Fibroblast of lung (primary cell): ENCODE results near the gene KLHL2. TPM values are rescaled to one million over a fixed set of nuclear protein-coding genes. Genes with fewer than 3 reads are reported as not detected.
A peak's percentile ranks its signal among the peaks of the same experiment; 100 is the strongest.

Source experiments
- DNase-seq, 2 donors: peaks; one replicate each; pipeline versions ENCODE4 v3.0.0 to v3.0.0-alpha.2; 2010; ENCODE audit warnings: low read depth in 2 of 2
- H2AFZ ChIP-seq: 2 replicates; pipeline ENCODE4 v1.5.1; 2012; ENCODE audit warnings: low read length, control low read depth, inconsistent platforms
- H3K27ac ChIP-seq: 2 replicates; pipeline ENCODE4 v1.5.1; 2011; ENCODE audit warnings: low read length, control low read depth; ENCODE audit not compliant: insufficient read depth
- H3K27me3 ChIP-seq: 2 replicates; pipeline ENCODE4 v1.5.1; 2011; ENCODE audit warnings: mild to moderate bottlenecking, low read length; ENCODE audit not compliant: control insufficient read depth, insufficient read depth
- H3K36me3 ChIP-seq: 2 replicates; pipeline ENCODE4 v1.5.1; 2011; ENCODE audit warnings: low read length; ENCODE audit not compliant: control insufficient read depth, insufficient read depth
- H3K4me1 ChIP-seq: 2 replicates; pipeline ENCODE4 v1.5.1; 2011; ENCODE audit warnings: low read length; ENCODE audit not compliant: control insufficient read depth, insufficient read depth; ENCODE audit errors: extremely low read depth
- H3K4me2 ChIP-seq: 2 replicates; pipeline ENCODE4 v1.5.1; 2011; ENCODE audit warnings: low read length, control low read depth; ENCODE audit not compliant: insufficient read depth; ENCODE audit errors: extremely low read depth
- H3K4me3 ChIP-seq, 4 experiments: fragments of 200-600 bp in 1 of 4; sonication (generic) in 1 of 4; replicated peaks in 1 of 4; 2 replicates each; pipeline ENCODE4 v1.5.1; 2011 to 2016; ENCODE audit warnings: low read length in 4 of 4, low read depth in 3 of 4, mild to moderate bottlenecking in 3 of 4, control low read depth in 2 of 4, inconsistent platforms in 1 of 4, mixed read lengths in 1 of 4; ENCODE audit not compliant: insufficient read depth in 1 of 4; ENCODE audit errors: control extremely low read depth in 1 of 4
- H3K79me2 ChIP-seq: 2 replicates; pipeline ENCODE4 v1.5.1; 2012; ENCODE audit warnings: mild to moderate bottlenecking, low read length, inconsistent platforms; ENCODE audit not compliant: control insufficient read depth, insufficient read depth
- H3K9ac ChIP-seq: 2 replicates; pipeline ENCODE4 v1.5.1; 2011; ENCODE audit warnings: mild to moderate bottlenecking, low read length, control low read depth; ENCODE audit not compliant: insufficient read depth
- H3K9me3 ChIP-seq: 2 replicates; pipeline ENCODE4 v1.5.1; 2012; ENCODE audit warnings: low read depth, low read length; ENCODE audit not compliant: control insufficient read depth, insufficient read depth
- H4K20me1 ChIP-seq: 2 replicates; pipeline ENCODE4 v1.5.1; 2011; ENCODE audit warnings: low read length; ENCODE audit not compliant: control insufficient read depth, insufficient read depth; ENCODE audit errors: extremely low read depth
- CTCF ChIP-seq, 2 donors: IDR thresholded peaks in 1 of 2; conservative IDR thresholded peaks in 1 of 2; 1 replicate in 1 of 2; 2 replicates in 1 of 2; pipeline ENCODE4 v1.5.1; 2011 to 2012; ENCODE audit warnings: low read length in 2 of 2, control low read depth in 1 of 2, inconsistent platforms in 1 of 2, low read depth in 1 of 2, mild to moderate bottlenecking in 1 of 2
- EZH2 ChIP-seq: IDR thresholded peaks from 2 replicates; pipeline ENCODE4 v1.5.1; 2012; ENCODE audit warnings: low read length, control low read depth, mild to moderate bottlenecking; ENCODE audit errors: missing control alignments
- polyA plus RNA-seq, 2 donors: library from polyadenylated mRNA; depleted of rRNA in 1 of 2; stranded (reverse) in 1 of 2; unstranded in 1 of 2; fragments of >200 nt; gene quantifications; 2 replicates each; pipeline ENCODE4 v1.2.1, GENCODE V29; 2011 to 2012; ENCODE audit warnings: missing spikeins in 1 of 2
- total RNA-seq: library from RNA; depleted of rRNA; stranded (reverse); fragments of >200 nt; gene quantifications from 2 replicates; pipeline ENCODE4 v1.2.1, GENCODE V29; 2014

KLHL2 gene
- total and polyA plus RNA-seq, 2 donors (not counting 1 experiment from before 2014, with no cell fraction given): 14.5 to 26.1 TPM

- H3K79me2 ChIP-seq: peaks cover 75% of the 10 kb centered on the region
- H4K20me1 ChIP-seq: peaks cover 5% of the 10 kb centered on the region
- H3K4me3 ChIP-seq: peak overlapping the region; percentile 12 to 90 (median 68)
- no peaks in the 10 kb centered on the region for H3K9me3 ChIP-seq
- peaks cover 6% of the 10 kb centered on the region for H3K36me3 ChIP-seq
- DNase-seq: no peak
- no peak overlapping the region for H3K9ac ChIP-seq
- H3K4me1 ChIP-seq: peaks cover 12% of the 10 kb centered on the region
- TF ChIP-seq EZH2 (no peak), CTCF (conservative IDR thresholded peaks at IDR 0.05 in 1 of 2, IDR thresholded peaks at IDR 0.05 in 1 of 2; ENCODE audit: low read depth in 1 of 2, low read length in 2 of 2) (no peak)
- peak overlapping the region; percentile 91 for H3K4me2 ChIP-seq
- no peak overlapping the region for H3K27ac ChIP-seq
- H2AFZ ChIP-seq: no peak overlapping the region
- no peaks in the 10 kb centered on the region for H3K27me3 ChIP-seq
These were observed 122.7 kb downstream of the KLHL2 start for GRCh38 chr4:165330071-165330470.

- Histone ChIP-seq H3K27ac (no peak overlapping the region), H3K4me3 (peak overlapping the region; percentile 36 to 90 (median 68)), H3K4me2 (peak overlapping the region; percentile 91), H3K79me2 (peaks cover 80% of the 10 kb centered on the region), H4K20me1 (peaks cover 5% of the 10 kb centered on the region), H3K4me1 (peaks cover 10% of the 10 kb centered on the region), H3K9me3 (no peaks in the 10 kb centered on the region), H3K36me3 (peaks cover 8% of the 10 kb centered on the region), H2AFZ (no peak overlapping the region), H3K9ac (no peak overlapping the region), H3K27me3 (no peaks in the 10 kb centered on the region)
- no peak for TF ChIP-seq EZH2
- TF ChIP-seq CTCF (conservative IDR thresholded peaks at IDR 0.05 in 1 of 2, IDR thresholded peaks at IDR 0.05 in 1 of 2; ENCODE audit: low read depth in 1 of 2, low read length in 2 of 2): no peak
- no peak for DNase-seq
These were observed 123.3 kb downstream of the KLHL2 start for GRCh38 chr4:165330666-165331065.

- Histone ChIP-seq H3K9me3 (no peaks in the 10 kb centered on the region), H3K36me3 (peaks cover 8% of the 10 kb centered on the region), H3K79me2 (peaks cover 83% of the 10 kb centered on the region), H3K4me3 (peak overlapping the region in 2 of 4 experiments; percentile 86 to 90), H3K4me2 (peak overlapping the region; percentile 62), H3K27me3 (no peaks in the 10 kb centered on the region), H4K20me1 (peaks cover 5% of the 10 kb centered on the region), H3K4me1 (peaks cover 6% of the 10 kb centered on the region), H2AFZ (no peak overlapping the region), H3K9ac (no peak overlapping the region), H3K27ac (no peak overlapping the region)
- peak in 1 of 2 donors; percentile 44 for DNase-seq
- TF ChIP-seq EZH2 (no peak), CTCF (conservative IDR thresholded peaks at IDR 0.05 in 1 of 2, IDR thresholded peaks at IDR 0.05 in 1 of 2; ENCODE audit: low read depth in 1 of 2, low read length in 2 of 2) (no peak)
These were observed 124.0 kb downstream of the KLHL2 start for GRCh38 chr4:165331359-165331758.
